HL-60 (cell line): Measurements from ENCODE around the gene METTL18.

Source experiments
- GABPA ChIP-seq: IDR thresholded peaks from 2 replicates; pipeline ENCODE4 v1.6.1; 2012; ENCODE audit warnings: low read depth
- POLR2AphosphoS5 ChIP-seq: IDR thresholded peaks from 2 replicates; pipeline ENCODE4 v1.6.1; 2012; ENCODE audit warnings: low read depth
- TF ChIP-seq, protein P1 (sequence below): IDR thresholded peaks from one replicate; pipeline ENCODE4 v1.5.1; 2011; ENCODE audit warnings: low read length, control low read depth, inconsistent platforms; ENCODE audit not compliant: insufficient read depth
- TF ChIP-seq, protein P2 (sequence below): IDR thresholded peaks from 2 replicates; pipeline ENCODE4 v1.6.1; 2012; ENCODE audit warnings: low read depth; ENCODE audit not compliant: insufficient replicate concordance

DNA sequence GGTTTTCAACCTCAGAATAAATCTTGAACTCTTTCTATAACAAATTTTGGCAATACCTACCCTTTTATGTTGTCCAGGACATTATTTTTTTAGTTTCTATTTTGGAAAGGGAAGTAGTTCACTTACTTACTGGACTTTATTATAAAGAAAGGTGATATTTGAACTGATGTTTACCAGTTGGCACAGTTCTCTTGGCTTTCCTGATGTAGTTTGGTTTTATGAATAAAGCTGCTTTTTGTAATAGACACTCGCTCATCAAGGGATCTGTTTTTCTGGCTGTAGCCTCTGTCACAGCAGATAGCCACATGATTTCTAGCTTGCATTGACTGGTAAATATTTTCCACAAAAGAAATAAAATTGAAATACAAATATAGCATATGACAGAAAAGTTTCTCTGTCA lies 40.9 kb upstream of the METTL18 start:
- TF ChIP-seq, protein P1, sequence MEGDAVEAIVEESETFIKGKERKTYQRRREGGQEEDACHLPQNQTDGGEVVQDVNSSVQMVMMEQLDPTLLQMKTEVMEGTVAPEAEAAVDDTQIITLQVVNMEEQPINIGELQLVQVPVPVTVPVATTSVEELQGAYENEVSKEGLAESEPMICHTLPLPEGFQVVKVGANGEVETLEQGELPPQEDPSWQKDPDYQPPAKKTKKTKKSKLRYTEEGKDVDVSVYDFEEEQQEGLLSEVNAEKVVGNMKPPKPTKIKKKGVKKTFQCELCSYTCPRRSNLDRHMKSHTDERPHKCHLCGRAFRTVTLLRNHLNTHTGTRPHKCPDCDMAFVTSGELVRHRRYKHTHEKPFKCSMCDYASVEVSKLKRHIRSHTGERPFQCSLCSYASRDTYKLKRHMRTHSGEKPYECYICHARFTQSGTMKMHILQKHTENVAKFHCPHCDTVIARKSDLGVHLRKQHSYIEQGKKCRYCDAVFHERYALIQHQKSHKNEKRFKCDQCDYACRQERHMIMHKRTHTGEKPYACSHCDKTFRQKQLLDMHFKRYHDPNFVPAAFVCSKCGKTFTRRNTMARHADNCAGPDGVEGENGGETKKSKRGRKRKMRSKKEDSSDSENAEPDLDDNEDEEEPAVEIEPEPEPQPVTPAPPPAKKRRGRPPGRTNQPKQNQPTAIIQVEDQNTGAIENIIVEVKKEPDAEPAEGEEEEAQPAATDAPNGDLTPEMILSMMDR = no peak
- no peak for TF ChIP-seq GABPA
- TF ChIP-seq POLR2AphosphoS5 = no peak
- TF ChIP-seq, protein P2, sequence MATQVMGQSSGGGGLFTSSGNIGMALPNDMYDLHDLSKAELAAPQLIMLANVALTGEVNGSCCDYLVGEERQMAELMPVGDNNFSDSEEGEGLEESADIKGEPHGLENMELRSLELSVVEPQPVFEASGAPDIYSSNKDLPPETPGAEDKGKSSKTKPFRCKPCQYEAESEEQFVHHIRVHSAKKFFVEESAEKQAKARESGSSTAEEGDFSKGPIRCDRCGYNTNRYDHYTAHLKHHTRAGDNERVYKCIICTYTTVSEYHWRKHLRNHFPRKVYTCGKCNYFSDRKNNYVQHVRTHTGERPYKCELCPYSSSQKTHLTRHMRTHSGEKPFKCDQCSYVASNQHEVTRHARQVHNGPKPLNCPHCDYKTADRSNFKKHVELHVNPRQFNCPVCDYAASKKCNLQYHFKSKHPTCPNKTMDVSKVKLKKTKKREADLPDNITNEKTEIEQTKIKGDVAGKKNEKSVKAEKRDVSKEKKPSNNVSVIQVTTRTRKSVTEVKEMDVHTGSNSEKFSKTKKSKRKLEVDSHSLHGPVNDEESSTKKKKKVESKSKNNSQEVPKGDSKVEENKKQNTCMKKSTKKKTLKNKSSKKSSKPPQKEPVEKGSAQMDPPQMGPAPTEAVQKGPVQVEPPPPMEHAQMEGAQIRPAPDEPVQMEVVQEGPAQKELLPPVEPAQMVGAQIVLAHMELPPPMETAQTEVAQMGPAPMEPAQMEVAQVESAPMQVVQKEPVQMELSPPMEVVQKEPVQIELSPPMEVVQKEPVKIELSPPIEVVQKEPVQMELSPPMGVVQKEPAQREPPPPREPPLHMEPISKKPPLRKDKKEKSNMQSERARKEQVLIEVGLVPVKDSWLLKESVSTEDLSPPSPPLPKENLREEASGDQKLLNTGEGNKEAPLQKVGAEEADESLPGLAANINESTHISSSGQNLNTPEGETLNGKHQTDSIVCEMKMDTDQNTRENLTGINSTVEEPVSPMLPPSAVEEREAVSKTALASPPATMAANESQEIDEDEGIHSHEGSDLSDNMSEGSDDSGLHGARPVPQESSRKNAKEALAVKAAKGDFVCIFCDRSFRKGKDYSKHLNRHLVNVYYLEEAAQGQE = no peak
